Spleen (tissue), 11 donors: ENCODE measurements around the gene GTF3C5. TPM values are rescaled to one million over a fixed set of nuclear protein-coding genes. Genes with fewer than 3 reads are reported as not detected.

ENCODE experiments used
- DNase-seq: peaks from one replicate; pipeline ENCODE4 v3.0.0-alpha.2; 2020
- H3K27ac ChIP-seq, 8 donors: fragments of 200-600 bp; sonication (generic) in 7 of 8; 1 replicate in 4 of 8; 2 replicates in 4 of 8; pipeline versions ENCODE4 v1.5.0 to v1.8.0; 2016 to 2021; ENCODE audit warnings: inconsistent platforms in 4 of 8, mild to moderate bottlenecking in 4 of 8, moderate library complexity in 1 of 8
- H3K27me3 ChIP-seq, 7 donors: fragments of 200-600 bp; sonication (generic) in 6 of 7; replicated peaks in 1 of 7; 1 replicate in 4 of 7; 2 replicates in 3 of 7; pipeline versions ENCODE4 v1.5.0 to v1.8.0; 2016 to 2021; ENCODE audit warnings: inconsistent platforms in 3 of 7, mild to moderate bottlenecking in 1 of 7
- H3K36me3 ChIP-seq, 6 donors: fragments of 200-600 bp; sonication (generic) in 5 of 6; 1 replicate in 4 of 6; 2 replicates in 2 of 6; pipeline versions ENCODE4 v1.5.0 to v1.8.0; 2016 to 2021; ENCODE audit warnings: inconsistent platforms in 2 of 6
- H3K4me1 ChIP-seq, 6 donors: fragments of 200-600 bp; sonication (generic) in 5 of 6; 1 replicate in 3 of 6; 2 replicates in 3 of 6; pipeline versions ENCODE4 v1.5.0 to v1.8.0; 2016 to 2021; ENCODE audit warnings: inconsistent platforms in 3 of 6
- H3K4me3 ChIP-seq, 8 donors: fragments of 200-600 bp; sonication (generic) in 7 of 8; 1 replicate in 4 of 8; 2 replicates in 4 of 8; pipeline versions ENCODE4 v1.5.0 to v1.8.0; 2016 to 2021; ENCODE audit warnings: inconsistent platforms in 4 of 8, mild to moderate bottlenecking in 4 of 8, moderate library complexity in 2 of 8
- H3K9me3 ChIP-seq, 8 donors: fragments of 200-600 bp; sonication (generic) in 7 of 8; 1 replicate in 4 of 8; 2 replicates in 4 of 8; pipeline versions ENCODE4 v1.5.0 to v1.8.0; 2016 to 2021; ENCODE audit warnings: inconsistent platforms in 4 of 8
- CTCF ChIP-seq, 11 experiments: fragments of 200-600 bp in 7 of 11; fragments of 450-650 bp in 4 of 11; sonication (generic) in 4 of 11; IDR thresholded peaks in 8 of 11; conservative IDR thresholded peaks in 3 of 11; 1 replicate in 7 of 11; 2 replicates in 4 of 11; pipeline versions ENCODE4 v1.4.0 to v1.8.0; 2016 to 2021; ENCODE audit warnings: antibody characterized with exemption in 11 of 11, inconsistent platforms in 4 of 11, mild to moderate bottlenecking in 1 of 11
- POLR2A ChIP-seq, 3 donors: fragments of 450-650 bp; IDR thresholded peaks; one replicate each; pipeline ENCODE4 v1.5.1; 2017; ENCODE audit warnings: antibody characterized with exemption in 3 of 3, mild to moderate bottlenecking in 1 of 3
- POLR2AphosphoS5 ChIP-seq, 3 donors: sonication (generic); formaldehyde crosslinking; IDR thresholded peaks; one replicate each; pipeline ENCODE4 v1.5.1; 2017; ENCODE audit warnings: antibody characterized with exemption in 3 of 3
- WGBS, 5 donors: extraction: QIAGEN DNeasy Blood & Tissue Kit in 3 of 5; methylation state at CpG; one replicate each; pipeline versions ENCODE4 v1.1.5 to v1.1.7; 2013 to 2018; 5-methylcytosine and 5-hydroxymethylcytosine counted together
- intact Hi-C: fragments of 100-400 bp; cut with DNase I; formaldehyde crosslinking; loops from one replicate; pipeline ENCODE4 v1.15.0; 2023; ENCODE audit warnings: low total_unique reads
- microRNA-seq, 3 donors: library from miRNA; unstranded; fragments of <30 nt; microRNA quantifications; one replicate each; pipeline versions ENCODE4 to v1.1.0, GENCODE V29; 2019 to 2020
- polyA plus RNA-seq, 3 donors: library from polyadenylated mRNA; stranded (reverse); fragments of 200-250 nt; gene quantifications; one replicate each; pipeline ENCODE4 v1.2.1, GENCODE V29; 2013
- small RNA-seq, 4 donors: library from RNA; depleted of rRNA; stranded (forward); fragments of <200 nt; gene quantifications; one replicate each; pipeline ENCODE3, GENCODE V24; 2016
- total RNA-seq, 7 donors: library from RNA; depleted of rRNA in 3 of 7; stranded (reverse); fragments of >200 nt in 3 of 7; fragmentation: NEBNext Ultra II Directional in 4 of 7; extraction: Animal tissue kit (Norgen Biotek cat#: 25700) in 4 of 7; gene quantifications; one replicate each; pipeline versions ENCODE4 v1.1.0 to v1.2.1, GENCODE V29; 2016 to 2021
- donor health status: healthy with polysubstance abuse.
- donor health status: DM: no; HTN: no; CAD: no; lungs with moderate emphysema.
- donor health status: DM: no; HTN: no; CAD: no.
- donor health status: Bipolar disorder and iron deficiency.
- donor health status: healthy.
- donor health status: DM: no; HTN: no; CAD: no.
- donor health status: DM: yes; HTN: yes; CAD: no.

Gene GTF3C5
- total and polyA plus RNA-seq, 10 donors = 34.9 to 64.4 (median 47.5) TPM

- intact Hi-C loops = no loop called here
- H3K4me1 ChIP-seq = peaks cover 0 to 14% (median 6%) of the 10 kb centered on the region in 6 donors
These were observed 74.6 kb downstream of the GTF3C5 start for GRCh38 chr9:133105461-133105770.

GRCh38 chr9:133106511-133107244 lies 75.9 kb downstream of the GTF3C5 start:
- 79 to 96% (median 92%) methylated on average over 10 to 17 of the region's 17 CpGs for WGBS, 5 donors
- peaks cover 0 to 20% (median 7%) of the 10 kb centered on the region in 6 donors for H3K4me1 ChIP-seq
- H3K9me3 ChIP-seq = no peaks in the 10 kb centered on the region
- intact Hi-C loops = no loop called here
- peaks cover 14 to 99% (median 91%) of the 10 kb centered on the region in 6 donors for H3K36me3 ChIP-seq
- H3K27me3 ChIP-seq = no peaks in the 10 kb centered on the region
- H3K4me3 ChIP-seq = no peak overlapping the region
- no peak overlapping the region for H3K27ac ChIP-seq
- TF ChIP-seq CTCF (IDR thresholded peaks at IDR 0.05 in 8 of 11, conservative IDR thresholded peaks at IDR 0.05 in 3 of 11) (no peak), POLR2AphosphoS5 (IDR thresholded peaks at IDR 0.05) (no peak), POLR2A (IDR thresholded peaks at IDR 0.05) (no peak)
- DNase-seq = peak; percentile 70

More at GRCh38 chr9:133105461-133105770, 74.6 kb downstream of the GTF3C5 start:
- TF ChIP-seq POLR2AphosphoS5 (IDR thresholded peaks at IDR 0.05) (no peak), POLR2A (IDR thresholded peaks at IDR 0.05) (no peak), CTCF (IDR thresholded peaks at IDR 0.05 in 8 of 11, conservative IDR thresholded peaks at IDR 0.05 in 3 of 11) (no peak)
- DNase-seq = peak; percentile 66
- Histone ChIP-seq H3K27me3 (no peaks in the 10 kb centered on the region), H3K27ac (no peak overlapping the region), H3K36me3 (peaks cover 14 to 99% (median 95%) of the 10 kb centered on the region in 6 donors), H3K4me3 (no peak overlapping the region), H3K9me3 (no peaks in the 10 kb centered on the region)
- WGBS, 5 donors = 71 to 93% (median 92%) methylated on average over 1 to 7 of the region's 7 CpGs

DNA sequence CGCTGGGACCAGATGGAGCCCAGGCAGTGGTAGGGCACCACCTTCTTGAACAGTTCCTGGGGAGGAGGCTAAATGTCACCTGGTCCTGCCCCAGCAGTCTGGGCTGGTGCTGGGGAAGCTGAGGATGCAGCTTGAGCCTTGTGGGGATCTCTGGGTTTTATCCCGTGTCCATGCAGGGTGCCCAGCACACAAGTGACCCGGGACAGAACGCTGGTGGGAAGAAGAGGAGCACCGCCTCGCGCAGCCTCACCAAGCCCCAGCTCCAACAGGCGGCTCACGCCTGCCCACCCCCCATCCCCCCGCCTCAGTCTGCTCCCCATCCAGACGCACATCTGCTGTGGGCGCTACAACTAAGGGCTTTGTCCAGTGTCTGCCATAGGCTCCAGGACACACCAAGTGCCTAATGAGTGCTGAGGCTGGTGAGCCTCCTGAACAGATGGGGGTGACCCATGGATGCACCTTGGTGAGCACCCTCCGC lies 76.5 kb downstream of the GTF3C5 start:
- H3K4me1 ChIP-seq = peaks cover under 1 to 26% (median 13%) of the 10 kb centered on the region in 6 donors
- intact Hi-C loops = no loop called here
- H3K4me3 ChIP-seq = no peak overlapping the region
- H3K36me3 ChIP-seq = peaks cover 14 to 98% (median 86%) of the 10 kb centered on the region in 6 donors
- H3K27ac ChIP-seq = no peak overlapping the region
- no peaks in the 10 kb centered on the region for H3K9me3 ChIP-seq
- WGBS, 5 donors = 88 to 96% (median 92%) methylated on average over 5 to 13 of the region's 13 CpGs
- no peak for TF ChIP-seq POLR2AphosphoS5 (IDR thresholded peaks at IDR 0.05)
- TF ChIP-seq CTCF (IDR thresholded peaks at IDR 0.05 in 8 of 11, conservative IDR thresholded peaks at IDR 0.05 in 3 of 11) = no peak
- no peak for TF ChIP-seq POLR2A (IDR thresholded peaks at IDR 0.05)
- no peaks in the 10 kb centered on the region for H3K27me3 ChIP-seq
- DNase-seq = peak; percentile 47

Small RNA genes lying within 50 kb of the gene (microRNA-seq; reads per million reads assigned to microRNA genes)
- gene MIR6877 = 0.85 to 2.9 (median 2.8) reads per million in 3 donors

Small RNA genes lying within 50 kb of the gene (small RNA-seq; reads per million reads assigned to genes)
- 0 to 0.07 (median 0.03) reads per million in 4 donors for gene MIR6877

Other genes starting within 250 kb of the GTF3C5 start
- gene AK8, start 152.7 kb upstream of the GTF3C5 start, total RNA-seq = 1 to 10 TPM in 1 of 7 donors, under 1 TPM in 6; 0.51 to 1.8 (median 0.92) TPM
- 1 to 10 TPM in 2 of 3 donors, under 1 TPM in 1; 0.22 to 1.8 (median 1.0) TPM for gene AK8, start 152.7 kb upstream of the GTF3C5 start, polyA plus RNA-seq
- gene SPACA9, start 152.1 kb upstream of the GTF3C5 start, total RNA-seq = 1 to 10 TPM; 1.1 to 5.6 (median 2.5) TPM
- gene SPACA9, start 152.1 kb upstream of the GTF3C5 start, polyA plus RNA-seq = 1 to 10 TPM; 1.7 to 3.5 (median 3.0) TPM
- 10 to 100 TPM; 46.9 to 80.6 (median 56.9) TPM for gene TSC1, start 86.4 kb upstream of the GTF3C5 start, total RNA-seq
- gene TSC1, start 86.4 kb upstream of the GTF3C5 start, polyA plus RNA-seq = 10 to 100 TPM in 2 of 3 donors, 1 to 10 TPM in 1; 6.9 to 12.7 (median 12.1) TPM
- gene GFI1B, start 52.3 kb upstream of the GTF3C5 start, total RNA-seq = 1 to 10 TPM; 1.5 to 4.0 (median 3.0) TPM
- under 1 TPM; 0.14 to 0.20 (median 0.19) TPM for gene GFI1B, start 52.3 kb upstream of the GTF3C5 start, polyA plus RNA-seq
- 1 to 10 TPM in 3 of 7 donors, under 1 TPM in 2, not detected in 2; 0.58 to 5.3 (median 1.9) TPM for gene CEL, start 31.0 kb downstream of the GTF3C5 start, total RNA-seq
- under 1 TPM; 0.46 to 0.67 (median 0.55) TPM for gene CEL, start 31.0 kb downstream of the GTF3C5 start, polyA plus RNA-seq
- 10 to 100 TPM; 50.6 to 74.3 (median 60.3) TPM for gene RALGDS, start 90.2 kb downstream of the GTF3C5 start, total RNA-seq
- 10 to 100 TPM; 21.3 to 40.1 (median 27.2) TPM for gene RALGDS, start 90.2 kb downstream of the GTF3C5 start, polyA plus RNA-seq
- 10 to 100 TPM; 16.8 to 52.8 (median 31.2) TPM for gene GBGT1, start 132.9 kb downstream of the GTF3C5 start, total RNA-seq
- gene GBGT1, start 132.9 kb downstream of the GTF3C5 start, polyA plus RNA-seq = 10 to 100 TPM in 2 of 3 donors, 1 to 10 TPM in 1; 9.2 to 14.1 (median 10.7) TPM
- under 1 TPM in 1 of 7 donors, not detected in 6; 0.95 TPM for gene OBP2B, start 178.3 kb downstream of the GTF3C5 start, total RNA-seq
- under 1 TPM in 2 of 3 donors, not detected in 1; 0.16 to 0.38 TPM for gene OBP2B, start 178.3 kb downstream of the GTF3C5 start, polyA plus RNA-seq
- gene ABO, start 244.2 kb downstream of the GTF3C5 start, total RNA-seq = 1 to 10 TPM; 1.1 to 5.8 (median 2.7) TPM
- gene ABO, start 244.2 kb downstream of the GTF3C5 start, polyA plus RNA-seq = under 1 TPM; 0.26 to 0.96 (median 0.64) TPM